ENCODE data around the gene C5orf24. TPM values are rescaled to one million over a fixed set of nuclear protein-coding genes. Genes with fewer than 3 reads are reported as not detected.

Gene C5orf24
- total RNA-seq (2014; rRNA removed; shearing (Covaris generic)) (41.2 and 41.4 TPM in 2 replicates), polyA plus RNA-seq (2016; fragmentation: Nextera tagmentation; extraction: Ambion mirVana) (34.0 and 36.4 TPM in 2 replicates)

DNA sequence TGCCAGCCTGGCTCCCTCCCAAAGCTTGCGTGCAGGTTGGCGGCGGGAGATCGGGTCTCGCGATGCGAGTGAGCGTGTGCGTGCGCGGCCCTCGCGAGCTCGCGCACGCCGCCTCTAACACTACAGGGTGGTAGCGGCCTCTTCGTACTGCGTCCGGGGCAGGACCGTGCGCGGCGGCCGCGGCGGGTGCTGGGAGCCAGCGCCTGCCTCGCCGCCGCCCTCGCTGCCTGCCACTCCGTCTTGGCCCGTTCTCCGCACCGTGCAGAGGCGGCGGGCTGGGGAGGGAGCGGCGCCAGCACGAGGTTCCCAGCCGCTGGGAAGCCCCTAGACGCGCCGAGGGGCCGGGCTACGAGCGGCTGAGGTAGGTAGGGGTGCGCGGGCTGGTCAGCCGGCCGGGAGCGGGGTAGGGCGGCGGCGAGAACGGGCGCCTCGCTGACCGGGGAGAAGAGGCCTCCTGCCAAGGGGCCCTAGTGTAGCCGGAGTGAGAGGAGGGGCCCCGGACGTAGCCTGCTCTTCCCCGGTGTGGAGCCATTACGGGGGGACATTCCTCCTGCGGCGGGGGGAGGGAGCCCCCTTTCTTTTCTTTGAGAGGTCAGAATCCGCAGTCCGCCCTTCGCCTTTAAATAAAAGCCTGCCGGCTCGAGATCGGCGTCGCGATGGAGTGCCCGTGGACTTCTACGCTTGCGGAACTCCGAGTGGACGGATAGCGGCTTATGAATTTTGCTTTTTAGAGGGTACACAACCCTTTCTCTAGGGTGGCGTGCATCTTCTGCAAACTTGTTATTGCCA is at the start of gene C5orf24:
C5orf24 (plus strand) TSS at position 117 of the 789 bp plus-strand sequence. CDS start 8,933 bp downstream, outside the sequence.
- TF ChIP-seq EZH2phosphoT487 (IDR thresholded peaks at IDR 0.05; ENCODE audit: insufficient read depth, low read depth): no peak
- no peak for TF ChIP-seq EZH2 (IDR thresholded peaks at IDR 0.05; ENCODE audit: insufficient read depth, poor library complexity, severe bottlenecking)
- no peaks in the 10 kb centered on the region for H3K9me2 ChIP-seq (ENCODE audit: insufficient read depth)
- H3K4me3 ChIP-seq: peak within 1 kb of the TSS; percentile 85
- in situ Hi-C loops (cut with MboI): no loop called here
- H3K27me3 ChIP-seq (replicated peaks; ENCODE audit: insufficient read depth): no peaks in the 10 kb centered on the region
- peaks cover 58% of the 10 kb centered on the region for H3F3A ChIP-seq (ENCODE audit: insufficient read depth)
- DNase-seq: peak; percentile 99
- H3K36me3 ChIP-seq (ENCODE audit: low read depth): no peaks in the 10 kb centered on the region
- H2AFZ ChIP-seq: peak within 1 kb of the TSS; percentile 73
- H3K9ac ChIP-seq: peak within 1 kb of the TSS; percentile 91
- WGBS, 2 experiments (ENCODE audit: low coverage in 1 of 2, low lambda C conversion rate in 2 of 2, missing lambda C conversion rate in 2 of 2): 1% methylated on average over 49 to 83 of the region's 84 CpGs
- peak within 1 kb of the TSS; percentile 93 for H3K4me2 ChIP-seq (ENCODE audit: unreplicated experiment)
- H3K79me2 ChIP-seq (ENCODE audit: insufficient read depth): peaks cover 46% of the 10 kb centered on the region
- peaks cover under 1% of the 10 kb centered on the region; the same call in 1 of the 2 replicates for H4K20me1 ChIP-seq (ENCODE audit: insufficient read depth)
- peaks cover 38% of the 10 kb centered on the region for H3K4me1 ChIP-seq (ENCODE audit: insufficient read depth)
- no peaks in the 10 kb centered on the region for H3K9me3 ChIP-seq (ENCODE audit: low read depth)
- H3K27ac ChIP-seq: peak within 1 kb of the TSS; percentile 80

DNA sequence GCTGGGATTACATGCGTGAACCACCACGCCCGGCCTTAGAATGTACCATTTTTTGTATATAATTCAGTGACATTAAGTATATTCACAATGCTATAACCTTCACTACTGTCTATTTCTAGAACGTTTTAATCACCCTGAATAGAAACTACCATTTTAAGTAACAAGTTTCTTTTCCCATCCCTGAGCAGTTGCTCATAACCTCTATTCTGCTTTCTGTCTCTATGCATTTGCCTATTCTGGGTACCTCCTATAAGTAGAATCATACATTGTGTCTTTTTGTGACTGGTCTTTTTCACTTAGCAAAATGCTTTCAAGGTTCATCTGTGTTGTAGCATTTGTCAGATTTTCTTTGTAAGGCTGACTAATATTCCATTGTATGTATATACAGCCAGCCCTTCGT is 47.3 kb upstream of the C5orf24 start:
- Histone ChIP-seq H3K4me1 (ENCODE audit: insufficient read depth) (peaks cover 4% of the 10 kb centered on the region; the same call in 1 of the 2 replicates), H3K27ac (no peak overlapping the region), H4K20me1 (ENCODE audit: insufficient read depth) (no peaks in the 10 kb centered on the region), H2AFZ (no peak overlapping the region), H3K4me2 (ENCODE audit: unreplicated experiment) (no peak overlapping the region), H3F3A (ENCODE audit: insufficient read depth) (0 out of 2 replicates have a peak, but pooled peaks cover 8% of the 10 kb centered on the region), H3K9me3 (ENCODE audit: low read depth) (no peaks in the 10 kb centered on the region), H3K79me2 (ENCODE audit: insufficient read depth) (peaks cover 11% of the 10 kb centered on the region), H3K9me2 (ENCODE audit: insufficient read depth) (no peaks in the 10 kb centered on the region), H3K36me3 (ENCODE audit: low read depth) (peaks cover 37% of the 10 kb centered on the region), H3K27me3 (replicated peaks; ENCODE audit: insufficient read depth) (no peaks in the 10 kb centered on the region), H3K4me3 (no peak overlapping the region), H3K9ac (no peak overlapping the region)
- DNase-seq: no peak
- in situ Hi-C loops (cut with MboI): no loop called here
- WGBS, 2 experiments (ENCODE audit: low coverage in 1 of 2, low lambda C conversion rate in 2 of 2, missing lambda C conversion rate in 2 of 2): 91 to 95% methylated on average over 5 of the region's 5 CpGs
- TF ChIP-seq EZH2phosphoT487 (IDR thresholded peaks at IDR 0.05; ENCODE audit: insufficient read depth, low read depth): no peak
- TF ChIP-seq EZH2 (IDR thresholded peaks at IDR 0.05; ENCODE audit: insufficient read depth, poor library complexity, severe bottlenecking): no peak

DNA sequence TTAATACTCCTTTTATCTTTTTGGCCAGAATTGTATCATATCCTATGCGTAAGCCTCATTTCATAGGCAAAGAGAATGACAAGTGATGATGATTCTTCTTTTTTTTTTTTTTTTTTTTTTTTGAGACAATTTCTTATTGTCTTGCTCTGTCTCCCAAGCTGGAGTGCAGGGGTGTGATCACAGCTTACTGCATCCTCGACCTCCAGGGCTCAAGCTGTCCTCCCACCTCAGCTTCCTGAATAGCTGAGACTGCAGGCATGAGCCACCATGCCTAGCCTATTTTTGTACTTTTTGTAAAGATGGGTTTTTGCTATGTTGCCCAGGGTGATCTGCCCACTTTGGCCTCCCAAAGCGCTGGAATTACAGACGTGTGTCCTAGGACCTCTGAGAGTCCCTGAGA is 41.9 kb upstream of the C5orf24 start:
- Histone ChIP-seq H3K4me2 (ENCODE audit: unreplicated experiment) (no peak overlapping the region), H3K79me2 (ENCODE audit: insufficient read depth) (peaks cover 18% of the 10 kb centered on the region), H3K4me1 (ENCODE audit: insufficient read depth) (no peaks in the 10 kb centered on the region), H3K9me2 (ENCODE audit: insufficient read depth) (no peaks in the 10 kb centered on the region), H3K27ac (no peak overlapping the region), H2AFZ (no peak overlapping the region), H3K36me3 (ENCODE audit: low read depth) (peaks cover 13% of the 10 kb centered on the region), H3K9me3 (ENCODE audit: low read depth) (no peaks in the 10 kb centered on the region), H3K27me3 (replicated peaks; ENCODE audit: insufficient read depth) (no peaks in the 10 kb centered on the region), H3K4me3 (no peak overlapping the region), H3F3A (ENCODE audit: insufficient read depth) (no peaks in the 10 kb centered on the region), H4K20me1 (ENCODE audit: insufficient read depth) (no peaks in the 10 kb centered on the region), H3K9ac (no peak overlapping the region)
- WGBS, 2 experiments (ENCODE audit: low coverage in 1 of 2, low lambda C conversion rate in 2 of 2, missing lambda C conversion rate in 2 of 2): 91 to 94% methylated on average over 4 of the region's 4 CpGs
- no peak for TF ChIP-seq EZH2phosphoT487 (IDR thresholded peaks at IDR 0.05; ENCODE audit: insufficient read depth, low read depth)
- no peak for TF ChIP-seq EZH2 (IDR thresholded peaks at IDR 0.05; ENCODE audit: insufficient read depth, poor library complexity, severe bottlenecking)
- in situ Hi-C loops (cut with MboI): no loop called here
- no peak for DNase-seq

DNA sequence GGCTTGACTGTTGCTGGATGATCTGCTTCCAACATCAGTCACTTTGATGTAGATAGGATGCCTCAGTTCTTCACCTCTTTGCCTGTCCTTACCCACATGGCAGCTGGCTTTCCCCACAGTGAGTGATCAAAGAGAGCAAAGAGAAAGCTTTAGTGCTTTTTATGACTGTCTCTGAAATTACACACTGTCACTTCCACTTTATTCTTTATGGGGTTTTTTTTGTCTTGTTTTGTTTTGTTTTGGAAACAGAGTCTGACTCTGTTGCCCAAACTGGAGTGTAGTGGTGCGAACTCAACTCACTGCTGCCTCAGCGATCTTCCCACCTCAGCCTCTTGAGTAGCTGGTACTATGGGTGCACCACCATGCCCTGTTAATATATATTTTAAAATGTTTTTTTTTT is 32.4 kb upstream of the C5orf24 start:
- Histone ChIP-seq H3K4me1 (ENCODE audit: insufficient read depth) (no peaks in the 10 kb centered on the region), H3K36me3 (ENCODE audit: low read depth) (peaks cover 57% of the 10 kb centered on the region), H3K9me2 (ENCODE audit: insufficient read depth) (no peaks in the 10 kb centered on the region), H3K4me2 (ENCODE audit: unreplicated experiment) (no peak overlapping the region), H3K27ac (no peak overlapping the region), H3K27me3 (replicated peaks; ENCODE audit: insufficient read depth) (no peaks in the 10 kb centered on the region), H3K79me2 (ENCODE audit: insufficient read depth) (no peaks in the 10 kb centered on the region; the same call in 1 of the 2 replicates), H4K20me1 (ENCODE audit: insufficient read depth) (no peaks in the 10 kb centered on the region), H3K9me3 (ENCODE audit: low read depth) (no peaks in the 10 kb centered on the region), H3K4me3 (no peak overlapping the region), H2AFZ (no peak overlapping the region), H3K9ac (no peak overlapping the region), H3F3A (ENCODE audit: insufficient read depth) (0 out of 2 replicates have a peak, but pooled peaks cover 6% of the 10 kb centered on the region)
- TF ChIP-seq EZH2 (IDR thresholded peaks at IDR 0.05; ENCODE audit: insufficient read depth, poor library complexity, severe bottlenecking) (no peak), EZH2phosphoT487 (IDR thresholded peaks at IDR 0.05; ENCODE audit: insufficient read depth, low read depth) (no peak)
- in situ Hi-C loops (cut with MboI): no loop called here
- 98% methylated on average over 2 of the region's 2 CpGs for WGBS, 2 experiments (ENCODE audit: low coverage in 1 of 2, low lambda C conversion rate in 2 of 2, missing lambda C conversion rate in 2 of 2)
- DNase-seq: no peak
